ENCODE results near the gene STIP1. TPM values are rescaled to one million over a fixed set of nuclear protein-coding genes. Genes with fewer than 3 reads are reported as not detected.

The STIP1 gene
- total RNA-seq, 1 experiment from 2014 or later, result 306 TPM

- DNase-seq (ENCODE audit: low read depth), result no peak
Observed at GRCh38 chr11:64249563-64250414, 63.8 kb downstream of the STIP1 start.

- DNase-seq (ENCODE audit: low read depth), result no peak
Observed at GRCh38 chr11:64250415-64251015, 64.5 kb downstream of the STIP1 start.

GRCh38 chr11:64251016-64251752 lies 65.2 kb downstream of the STIP1 start, which contains the start of gene PLCB3:
PLCB3 (plus strand) TSS chr11:64251530; CDS start chr11:64251650, 120 bp downstream.
- peak; percentile 50 for DNase-seq (ENCODE audit: low read depth)

GRCh38 chr11:64251753-64252002 lies 65.7 kb downstream of the STIP1 start:
- no peak for DNase-seq (ENCODE audit: low read depth)

GRCh38 chr11:64252003-64252872 lies 66.3 kb downstream of the STIP1 start:
- peak; percentile 50 for DNase-seq (ENCODE audit: low read depth)

GRCh38 chr11:64253043-64253442 lies 67.1 kb downstream of the STIP1 start:
- DNase-seq (ENCODE audit: low read depth), result no peak

GRCh38 chr11:64253481-64253880 lies 67.5 kb downstream of the STIP1 start:
- DNase-seq (ENCODE audit: low read depth), result no peak

Other genes with a start within 250 kb of the STIP1 start
- 10.8 TPM in 2 replicates for gene NAA40, start 247.2 kb upstream of the STIP1 start, total RNA-seq (2014; rRNA removed; shearing (Covaris generic))
- gene COX8A, start 211.6 kb upstream of the STIP1 start, total RNA-seq (2014; rRNA removed; shearing (Covaris generic)), result 1,061 and 1,166 TPM in 2 replicates
- 80.3 and 83.6 TPM in 2 replicates for gene OTUB1, start 199.7 kb upstream of the STIP1 start, total RNA-seq (2014; rRNA removed; shearing (Covaris generic))
- under 0.01 TPM in 2 replicates for gene FLRT1, start 150.2 kb upstream of the STIP1 start, total RNA-seq (2014; rRNA removed; shearing (Covaris generic))
- 36.7 and 43.3 TPM in 2 replicates for gene MACROD1, start 20.1 kb upstream of the STIP1 start, total RNA-seq (2014; rRNA removed; shearing (Covaris generic))
- 25.9 and 29.1 TPM in 2 replicates for gene FERMT3, start 20.6 kb downstream of the STIP1 start, total RNA-seq (2014; rRNA removed; shearing (Covaris generic))
- 67.2 and 79.8 TPM in 2 replicates for gene TRPT1, start 40.0 kb downstream of the STIP1 start, total RNA-seq (2014; rRNA removed; shearing (Covaris generic))
- gene NUDT22, start 40.1 kb downstream of the STIP1 start, total RNA-seq (2014; rRNA removed; shearing (Covaris generic)), result 59.7 and 90.2 TPM in 2 replicates
- 17.2 and 23.7 TPM in 2 replicates for gene DNAJC4, start 44.4 kb downstream of the STIP1 start, total RNA-seq (2014; rRNA removed; shearing (Covaris generic))
- gene VEGFB, start 48.4 kb downstream of the STIP1 start, total RNA-seq (2014; rRNA removed; shearing (Covaris generic)), result 45.7 and 51.3 TPM in 2 replicates
- 76.3 and 109 TPM in 2 replicates for gene FKBP2, start 54.9 kb downstream of the STIP1 start, total RNA-seq (2014; rRNA removed; shearing (Covaris generic))
- 418 and 531 TPM in 2 replicates for gene PPP1R14B, start 60.8 kb downstream of the STIP1 start, total RNA-seq (2014; rRNA removed; shearing (Covaris generic))
- 48.1 and 60.4 TPM in 2 replicates for gene PLCB3, start 65.4 kb downstream of the STIP1 start, total RNA-seq (2014; rRNA removed; shearing (Covaris generic))
- gene BAD, start 98.5 kb downstream of the STIP1 start, total RNA-seq (2014; rRNA removed; shearing (Covaris generic)), result 121 and 165 TPM in 2 replicates
- gene GPR137, start 99.7 kb downstream of the STIP1 start, total RNA-seq (2014; rRNA removed; shearing (Covaris generic)), result 25.9 and 26.8 TPM in 2 replicates
- not detected in 2 replicates for gene KCNK4, start 105.1 kb downstream of the STIP1 start, total RNA-seq (2014; rRNA removed; shearing (Covaris generic))
- gene CATSPERZ, start 114.2 kb downstream of the STIP1 start, total RNA-seq (2014; rRNA removed; shearing (Covaris generic)), result 0.68 and 1.7 TPM in 2 replicates
- gene ESRRA, start 119.4 kb downstream of the STIP1 start, total RNA-seq (2014; rRNA removed; shearing (Covaris generic)), result 7.4 and 10.8 TPM in 2 replicates
- gene TRMT112, start 131.4 kb downstream of the STIP1 start, total RNA-seq (2014; rRNA removed; shearing (Covaris generic)), result 434 and 545 TPM in 2 replicates
- gene PRDX5, start 131.9 kb downstream of the STIP1 start, total RNA-seq (2014; rRNA removed; shearing (Covaris generic)), result 245 and 355 TPM in 2 replicates
- gene CCDC88B, start 154.0 kb downstream of the STIP1 start, total RNA-seq (2014; rRNA removed; shearing (Covaris generic)), result 1.2 and 2.8 TPM in 2 replicates
- gene RPS6KA4, start 173.0 kb downstream of the STIP1 start, total RNA-seq (2014; rRNA removed; shearing (Covaris generic)), result 20.8 and 35.0 TPM in 2 replicates